ENCODE measurements around the gene SETD9.

The SETD9 gene, protein sequence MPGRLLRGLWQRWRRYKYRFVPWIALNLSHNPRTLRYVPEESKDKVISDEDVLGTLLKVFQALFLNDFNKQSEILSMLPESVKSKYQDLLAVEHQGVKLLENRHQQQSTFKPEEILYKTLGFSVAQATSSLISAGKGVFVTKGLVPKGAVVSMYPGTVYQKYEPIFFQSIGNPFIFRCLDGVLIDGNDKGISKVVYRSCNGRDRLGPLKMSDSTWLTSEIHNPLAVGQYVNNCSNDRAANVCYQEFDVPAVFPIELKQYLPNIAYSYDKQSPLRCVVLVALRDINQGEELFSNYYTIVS

DNA sequence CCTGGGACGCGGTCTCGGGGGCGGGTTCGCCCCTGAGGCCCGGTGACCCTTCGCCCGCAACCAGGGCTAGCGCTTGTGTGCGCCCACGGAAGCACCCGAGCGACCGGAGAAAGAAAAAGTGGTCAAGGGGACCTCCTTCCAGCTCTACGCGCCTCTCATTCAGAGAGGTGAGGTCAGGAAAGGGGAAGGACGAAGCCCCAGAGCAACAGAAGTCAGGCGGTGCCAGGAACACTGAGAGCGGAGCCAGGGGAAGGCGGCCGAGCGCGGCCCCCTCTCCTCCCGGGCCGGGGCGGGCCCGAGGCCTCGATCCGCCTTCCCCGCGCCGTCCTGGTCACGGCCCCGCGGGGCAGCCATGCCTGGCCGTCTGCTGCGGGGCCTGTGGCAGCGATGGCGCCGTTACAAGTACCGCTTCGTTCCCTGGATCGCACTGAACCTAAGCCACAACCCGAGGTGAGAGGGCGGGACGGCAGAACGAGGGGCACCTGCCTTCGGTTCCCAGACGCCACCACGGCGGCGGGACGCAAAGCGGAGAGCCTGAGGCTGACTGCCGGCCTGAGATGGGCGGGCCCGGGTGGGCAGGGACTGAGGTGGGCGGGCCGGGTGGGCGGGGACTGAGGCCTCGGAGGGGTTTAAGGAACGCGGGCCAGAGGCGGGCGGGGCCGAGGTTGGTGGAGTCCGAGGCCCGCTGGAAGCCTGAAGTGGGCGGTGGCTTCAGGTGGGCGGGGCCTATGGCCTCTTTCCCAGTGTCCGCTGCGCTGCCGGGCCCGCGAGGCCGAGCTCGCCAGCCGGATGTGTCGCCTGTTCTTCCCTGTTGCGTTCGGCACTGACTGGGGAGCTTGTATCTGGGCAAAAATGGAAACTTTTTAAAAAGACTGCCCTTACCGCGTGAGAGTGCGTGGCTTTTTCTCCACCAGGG, at the start of gene SETD9:
SETD9 (plus strand) TSS at position 303 of the 916 bp plus-strand sequence; CDS start at position 353, 50 bp downstream.
- peak; percentile 97 for DNase-seq

DNA sequence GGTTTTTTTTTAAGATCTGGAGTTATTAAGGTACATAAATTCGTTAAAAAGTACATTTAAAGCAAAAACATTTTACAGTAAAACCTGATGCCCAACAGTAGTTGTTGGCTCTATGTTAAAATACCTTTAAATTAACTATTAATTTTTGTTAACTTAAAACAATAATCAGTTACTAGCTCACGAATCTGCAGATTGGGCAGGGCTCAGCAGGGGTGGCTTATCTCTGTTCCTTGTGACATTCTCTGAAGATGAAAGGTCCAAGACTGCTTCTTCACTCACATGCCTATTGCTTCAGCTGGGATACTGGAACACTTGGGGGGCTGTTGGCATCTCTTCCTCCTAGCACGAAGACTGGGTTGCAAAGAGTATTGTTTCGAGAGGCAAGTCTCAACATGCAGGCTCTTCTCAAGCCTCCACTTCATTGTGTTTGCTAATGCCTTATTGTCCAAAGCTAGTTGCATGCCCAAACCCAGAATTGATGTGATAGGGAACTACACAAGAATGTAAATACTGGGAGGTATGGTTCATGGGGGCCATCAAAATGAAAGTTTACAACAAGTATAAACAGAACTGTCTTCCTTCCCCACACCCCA, 47.4 kb upstream of the SETD9 start:
- no peak for DNase-seq

DNA sequence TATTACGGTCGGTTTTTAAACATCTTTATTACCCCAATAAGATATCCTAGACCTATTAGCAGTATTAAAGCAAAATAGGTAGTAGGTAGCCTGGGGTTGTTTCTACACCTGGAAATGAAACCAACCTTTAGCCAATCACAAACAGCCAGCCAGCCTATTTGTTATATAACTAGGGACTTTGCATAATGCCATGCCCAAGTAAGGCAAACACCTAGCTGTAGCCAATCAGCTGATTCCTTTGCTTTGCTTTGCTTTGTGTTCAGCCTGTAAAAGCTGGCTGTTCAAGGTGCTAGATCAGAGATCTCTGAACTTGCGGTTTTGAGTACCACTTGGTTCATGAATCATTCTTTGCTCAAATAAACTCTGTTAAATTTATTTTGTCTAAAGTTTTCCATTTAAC, 46.5 kb upstream of the SETD9 start:
- no peak for DNase-seq

DNA sequence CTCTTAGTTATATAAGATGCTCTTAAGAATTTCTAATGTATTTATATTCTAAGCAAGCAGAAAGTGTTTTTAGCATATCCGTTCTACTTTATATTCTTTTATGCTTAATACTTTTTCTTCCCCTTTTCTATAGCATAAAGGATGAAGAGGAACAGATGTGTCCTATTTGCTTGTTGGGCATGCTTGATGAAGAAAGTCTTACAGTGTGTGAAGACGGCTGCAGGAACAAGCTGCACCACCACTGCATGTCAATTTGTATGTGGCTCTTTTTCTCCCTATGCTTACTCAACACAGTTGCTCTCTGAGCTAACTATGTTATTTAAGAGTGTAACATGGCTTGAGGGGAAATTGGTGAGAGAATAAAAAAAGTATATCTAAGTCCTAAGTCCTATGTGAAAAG, 37.6 kb upstream of the SETD9 start:
- no peak for DNase-seq

DNA sequence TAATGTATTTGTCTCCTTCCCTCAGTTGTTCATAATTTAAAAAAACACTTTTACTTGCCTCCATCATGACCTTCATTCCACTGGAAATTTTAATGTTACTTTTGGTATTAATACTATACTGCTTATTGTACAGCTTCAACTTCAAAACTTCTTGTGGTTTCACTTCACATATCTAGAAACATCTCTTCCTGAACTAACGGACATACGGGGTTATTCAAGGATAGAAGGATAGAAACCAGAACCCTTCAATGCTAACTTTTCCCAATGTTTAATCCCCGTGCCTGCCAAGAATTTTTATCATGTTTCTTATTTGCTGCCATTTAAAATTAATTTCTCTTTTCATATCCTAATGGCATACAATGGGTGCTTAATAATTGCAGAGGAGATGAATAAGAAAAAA, 36.3 kb upstream of the SETD9 start:
- no peak for DNase-seq

DNA sequence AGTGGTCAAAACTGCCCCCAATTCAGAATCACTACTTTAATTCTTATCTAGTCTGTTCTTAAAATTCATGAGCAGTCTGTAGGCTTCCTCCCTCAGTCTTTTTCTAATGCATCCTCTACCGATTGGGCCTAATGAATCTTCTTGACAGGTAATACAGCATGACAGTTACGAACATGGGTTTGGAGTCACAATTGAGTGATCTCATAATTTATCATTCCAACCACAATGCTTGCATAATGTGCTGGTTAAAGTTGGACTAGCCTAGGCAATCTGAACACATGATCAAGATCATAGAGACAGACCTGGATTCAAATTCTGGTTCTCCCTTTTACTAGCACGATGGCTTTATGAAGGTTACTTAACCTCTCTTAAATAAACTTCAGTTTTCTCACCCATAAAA, 33.1 kb upstream of the SETD9 start:
- DNase-seq = peak; percentile 10

DNA sequence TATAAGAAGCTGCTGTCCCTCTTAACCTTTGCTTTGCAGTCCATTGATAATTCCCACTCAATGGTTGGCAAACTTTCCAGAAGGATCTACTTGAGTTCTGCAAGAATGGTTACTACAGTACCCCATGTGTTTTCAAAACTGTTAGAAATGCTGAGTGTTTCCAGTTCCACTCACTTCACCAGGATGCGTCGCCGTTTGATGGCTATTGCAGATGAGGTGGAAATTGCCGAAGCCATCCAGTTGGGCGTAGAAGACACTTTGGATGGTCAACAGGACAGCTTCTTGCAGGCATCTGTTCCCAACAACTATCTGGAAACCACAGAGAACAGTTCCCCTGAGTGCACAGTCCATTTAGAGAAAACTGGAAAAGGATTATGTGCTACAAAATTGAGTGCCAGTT, 27.8 kb upstream of the SETD9 start:
- no peak for DNase-seq

DNA sequence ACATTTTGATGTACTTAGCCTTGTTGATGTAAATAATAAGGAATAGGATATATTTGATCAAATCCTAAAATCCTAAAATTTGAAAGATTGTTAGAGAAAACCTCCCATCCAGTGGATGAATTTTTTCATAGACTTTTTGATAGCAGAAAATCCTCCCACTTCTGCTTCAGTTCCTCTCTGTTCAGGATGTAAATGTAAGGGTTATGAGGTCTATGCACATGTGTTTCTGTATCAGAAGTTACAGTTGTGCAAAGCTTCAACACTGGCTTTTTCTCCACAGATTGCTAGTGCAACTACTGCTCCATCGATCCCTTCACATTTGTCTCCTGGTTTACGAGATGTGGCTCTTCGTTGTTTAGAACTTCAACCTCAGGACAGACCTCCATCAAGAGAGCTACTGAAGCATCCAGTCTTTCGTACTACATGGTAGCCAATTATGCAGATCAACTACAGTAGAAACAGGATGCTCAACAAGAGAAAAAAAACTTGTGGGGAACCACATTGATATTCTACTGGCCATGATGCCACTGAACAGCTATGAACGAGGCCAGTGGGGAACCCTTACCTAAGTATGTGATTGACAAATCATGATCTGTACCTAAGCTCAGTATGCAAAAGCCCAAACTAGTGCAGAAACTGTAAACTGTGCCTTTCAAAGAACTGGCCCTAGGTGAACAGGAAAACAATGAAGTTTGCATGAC, 16.0 kb upstream of the SETD9 start:
- no peak for DNase-seq

DNA sequence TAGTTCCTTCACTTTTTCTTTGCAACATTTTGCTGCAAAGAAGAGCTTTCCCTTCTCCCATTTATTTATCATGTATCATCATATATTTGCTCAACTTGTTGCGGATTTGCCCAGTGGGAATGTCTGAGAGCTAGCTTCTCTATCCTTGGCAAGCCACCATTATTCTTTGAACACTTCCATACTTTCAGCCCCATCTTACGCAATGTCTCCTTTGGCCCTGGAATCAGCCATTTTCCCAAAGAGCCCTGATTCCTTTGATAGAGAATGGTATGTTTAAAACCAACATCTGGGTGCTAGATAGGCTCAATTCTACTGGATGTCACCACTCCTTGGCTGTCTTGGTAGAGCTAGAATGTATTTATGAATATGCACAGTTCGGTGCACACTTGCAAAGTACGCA, 12.6 kb upstream of the SETD9 start:
- no peak for DNase-seq

DNA sequence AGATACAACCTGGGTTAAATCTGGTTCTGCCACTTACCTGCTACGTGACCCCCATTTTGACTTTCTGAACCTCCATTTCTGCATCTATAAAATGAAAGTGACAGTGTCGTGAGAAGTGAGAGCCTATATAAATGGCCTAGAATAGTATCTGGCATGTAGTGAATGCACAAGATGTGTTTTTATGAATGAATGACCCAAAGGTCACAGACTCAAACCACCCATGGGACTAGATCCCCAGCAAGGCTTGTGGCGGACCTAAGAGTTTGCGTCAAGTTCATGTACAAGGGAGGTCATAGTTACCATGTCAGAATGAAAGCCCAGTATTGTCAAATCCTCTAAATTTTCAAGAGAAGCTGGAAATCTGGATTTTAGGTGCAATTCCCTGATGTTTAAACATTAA, 11.2 kb upstream of the SETD9 start:
- DNase-seq = no peak

DNA sequence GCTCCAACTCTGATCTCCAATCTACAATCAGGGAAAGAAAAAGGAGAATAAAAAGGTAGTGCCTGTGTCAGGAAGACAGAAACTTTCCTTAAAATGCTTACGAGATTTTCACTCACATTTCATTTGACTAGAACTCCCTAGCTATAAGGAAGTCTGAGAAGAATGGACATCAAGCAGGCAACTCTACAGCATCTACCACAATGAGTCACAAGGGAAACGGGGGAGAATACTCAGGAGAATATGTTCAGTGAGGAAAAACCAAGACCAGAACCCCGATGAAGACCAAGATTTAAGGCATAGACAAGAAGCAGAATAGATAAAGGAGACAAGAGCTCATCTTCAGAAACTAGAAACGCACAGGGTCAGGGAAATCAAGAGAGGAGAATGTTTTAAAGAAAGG, 9.0 kb upstream of the SETD9 start:
- peak; percentile 49 for DNase-seq

DNA sequence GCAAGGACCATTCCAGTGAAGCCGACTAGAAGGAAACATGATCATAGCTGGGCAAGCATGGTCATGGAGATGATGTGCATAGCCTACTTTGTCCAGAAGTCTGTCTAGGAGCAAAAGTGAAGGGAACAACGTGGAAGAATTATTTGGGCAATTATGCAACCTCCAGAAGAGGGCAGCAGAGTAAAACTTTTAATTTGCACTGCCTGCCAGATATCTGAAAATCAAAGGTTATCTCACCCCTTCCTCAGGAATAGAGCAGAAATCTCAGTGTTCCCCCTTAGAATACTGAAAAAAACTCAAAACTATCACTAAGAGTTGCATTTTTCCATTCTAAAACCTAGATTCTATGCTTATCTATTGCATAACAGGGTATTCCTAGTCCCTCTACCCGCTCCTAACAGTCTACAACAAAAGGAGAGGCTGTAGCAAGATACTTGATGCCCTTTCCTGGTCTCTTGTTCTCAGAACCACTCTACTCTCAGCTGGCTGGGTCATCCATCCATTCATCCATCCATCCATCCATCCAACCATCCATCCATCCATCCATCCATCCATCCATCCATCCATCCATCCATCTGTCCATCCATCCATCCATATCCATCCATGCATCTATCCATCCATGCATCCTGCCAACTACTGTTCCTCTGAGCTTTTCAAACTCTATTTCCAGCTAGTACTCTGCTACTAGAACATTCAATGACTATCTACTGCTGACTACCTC, 8.4 kb upstream of the SETD9 start:
- DNase-seq = peak; percentile 32

DNA sequence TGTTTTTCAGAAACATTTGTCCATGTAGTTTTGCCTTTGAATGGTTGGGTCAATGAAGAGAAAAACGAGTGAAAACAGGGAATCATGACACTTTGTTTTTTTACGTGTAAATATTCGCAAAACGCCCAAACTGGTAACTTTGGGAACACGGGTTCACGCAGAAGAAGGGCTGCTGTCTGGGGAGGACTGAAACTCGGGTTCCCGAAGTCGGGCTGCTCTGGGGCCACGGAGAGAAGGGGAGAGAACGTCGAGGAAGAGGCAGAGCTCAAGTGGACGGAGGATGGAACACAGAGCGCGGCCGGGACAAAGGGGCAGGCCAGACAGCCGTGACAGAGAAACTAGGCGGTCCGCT, 478 bp upstream of the SETD9 start:
- DNase-seq = no peak

DNA sequence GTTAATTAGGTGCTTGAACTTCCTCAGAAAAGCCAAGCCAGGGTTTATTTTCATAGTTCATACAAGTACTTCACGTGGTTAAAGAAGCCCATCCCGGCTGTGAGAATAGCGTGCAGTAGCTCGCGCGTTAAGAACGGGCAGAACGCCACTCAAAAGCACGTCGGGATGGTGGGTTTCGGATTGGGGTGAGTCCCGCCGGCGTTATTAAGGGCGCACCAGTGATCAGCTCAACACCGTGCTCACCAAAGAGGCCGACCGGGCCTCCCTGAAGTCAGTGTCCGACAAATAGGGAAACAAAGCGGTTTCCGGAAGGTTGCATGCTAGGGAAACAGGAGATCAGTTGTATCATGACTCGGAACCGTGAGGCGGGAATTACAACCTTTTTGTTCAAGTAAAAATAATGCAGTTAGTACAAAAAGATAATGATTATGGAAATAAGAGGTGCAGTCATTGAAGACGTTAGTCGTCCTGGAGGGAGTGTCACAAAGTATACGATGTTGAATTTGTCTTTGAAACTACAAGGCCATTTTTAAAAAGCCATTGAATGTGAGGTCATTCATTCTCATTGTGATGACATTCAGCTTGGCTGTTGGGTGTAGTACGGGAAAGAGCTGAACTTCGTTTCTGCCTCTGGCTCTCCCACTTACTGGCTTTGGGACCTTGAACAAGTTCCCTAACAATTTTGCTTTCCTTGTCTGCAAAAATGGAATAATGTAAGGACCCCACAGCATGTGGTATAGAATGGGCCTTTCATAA, 992 bp downstream of the SETD9 start:
- DNase-seq = no peak

DNA sequence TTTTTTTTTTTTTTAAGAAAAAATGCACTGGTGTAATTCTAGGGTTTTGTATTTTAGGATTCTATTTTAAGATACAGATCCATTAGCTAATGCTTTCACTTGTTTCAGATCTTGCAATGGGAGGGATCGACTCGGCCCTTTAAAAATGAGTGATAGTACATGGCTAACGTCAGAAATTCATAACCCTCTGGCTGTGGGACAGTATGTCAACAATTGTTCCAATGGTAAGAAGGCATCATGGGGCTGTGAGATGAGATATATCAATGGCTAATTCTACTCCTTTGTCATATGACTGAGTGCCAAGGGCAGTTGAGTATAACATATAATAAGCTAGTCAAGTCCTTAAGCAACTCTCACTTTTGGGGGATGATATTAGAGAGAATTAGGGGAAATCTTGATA, 4.4 kb downstream of the SETD9 start:
- DNase-seq = no peak

DNA sequence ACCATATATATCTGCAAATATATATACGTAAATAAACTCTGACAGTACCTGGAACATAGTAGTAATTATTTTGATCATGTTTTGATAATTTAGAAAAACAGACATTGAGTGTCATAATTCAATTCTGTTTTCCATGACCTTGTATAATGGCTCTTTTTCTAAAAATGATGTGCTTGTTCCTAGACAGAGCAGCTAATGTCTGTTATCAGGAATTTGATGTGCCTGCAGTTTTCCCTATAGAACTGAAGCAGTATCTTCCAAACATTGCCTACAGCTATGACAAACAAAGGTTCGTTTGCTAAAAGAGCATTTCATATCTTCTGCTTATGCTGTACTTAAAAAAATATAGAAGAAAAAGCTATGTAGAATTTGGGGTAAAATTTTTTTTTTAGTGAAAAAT, 5.3 kb downstream of the SETD9 start:
- no peak for DNase-seq

DNA sequence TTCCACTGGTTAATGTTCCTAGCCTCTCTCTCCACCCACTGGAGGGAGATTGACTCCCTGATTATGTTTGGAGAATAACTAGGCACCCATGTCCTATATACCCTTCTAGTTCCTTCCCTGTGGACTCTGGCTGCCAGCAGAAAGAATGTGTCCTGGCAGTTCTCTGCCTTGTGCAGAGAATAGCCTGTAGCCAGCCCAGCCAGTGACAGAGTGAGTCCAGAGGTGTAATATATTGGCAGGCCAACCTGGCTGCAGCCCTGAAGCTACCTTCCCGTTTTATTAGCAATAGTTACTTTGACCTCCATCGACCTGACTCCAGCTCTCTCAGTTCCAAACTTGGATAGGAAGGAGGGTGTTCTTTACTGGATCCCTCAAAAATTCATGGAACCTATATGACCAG, 8.1 kb downstream of the SETD9 start:
- no peak for DNase-seq

DNA sequence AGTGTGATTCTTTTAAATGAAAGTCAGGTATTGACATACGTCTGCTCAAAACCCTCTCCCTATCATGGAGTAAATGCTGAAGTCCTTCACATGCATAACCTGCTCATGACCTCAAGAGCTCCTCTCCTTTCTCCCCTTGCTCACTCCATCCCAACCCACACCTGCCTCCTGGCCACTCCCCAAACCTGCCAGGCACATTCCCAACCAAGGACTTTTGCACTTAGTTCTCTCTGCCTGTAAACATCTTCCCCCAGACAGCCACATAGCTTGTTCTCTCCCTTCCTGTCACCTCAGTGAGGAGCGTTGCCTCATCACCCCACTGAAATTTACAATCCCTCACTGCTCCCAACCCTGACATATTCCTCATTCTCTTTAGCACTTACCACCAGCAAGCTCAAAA, 8.7 kb downstream of the SETD9 start:
- no peak for DNase-seq

DNA sequence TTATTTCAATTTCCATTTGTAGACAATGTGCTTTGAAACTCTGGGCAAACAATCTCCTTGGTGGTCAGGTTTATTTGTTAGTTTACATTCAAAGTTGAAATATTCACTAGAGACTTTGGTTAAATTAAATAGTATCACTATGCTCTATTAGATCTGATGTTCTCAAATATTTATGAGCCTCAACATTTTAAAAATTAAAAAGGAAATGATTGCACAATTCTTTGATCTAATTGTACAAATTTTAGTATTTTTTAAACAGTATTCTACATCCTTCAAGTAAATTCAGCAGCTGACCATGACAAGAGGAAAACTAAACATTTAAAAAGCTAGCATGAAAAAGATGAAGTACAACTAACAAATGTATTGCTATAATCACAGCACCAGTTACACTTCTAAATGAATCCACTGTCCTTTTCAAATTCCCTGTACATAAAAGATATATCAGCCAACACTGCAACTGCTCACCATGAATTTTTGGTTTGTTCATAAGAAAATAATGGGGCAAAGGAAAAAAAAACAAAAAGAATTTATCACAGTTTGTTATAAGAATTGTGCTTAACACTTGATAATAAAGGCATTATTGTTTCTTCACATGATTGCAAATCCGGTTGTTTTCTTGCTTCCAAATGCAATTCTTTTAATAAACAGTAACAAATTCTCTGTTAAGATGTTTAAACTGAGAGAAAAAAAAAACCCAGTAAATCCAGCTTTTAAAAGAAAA, 10.7 kb downstream of the SETD9 start:
- no peak for DNase-seq

DNA sequence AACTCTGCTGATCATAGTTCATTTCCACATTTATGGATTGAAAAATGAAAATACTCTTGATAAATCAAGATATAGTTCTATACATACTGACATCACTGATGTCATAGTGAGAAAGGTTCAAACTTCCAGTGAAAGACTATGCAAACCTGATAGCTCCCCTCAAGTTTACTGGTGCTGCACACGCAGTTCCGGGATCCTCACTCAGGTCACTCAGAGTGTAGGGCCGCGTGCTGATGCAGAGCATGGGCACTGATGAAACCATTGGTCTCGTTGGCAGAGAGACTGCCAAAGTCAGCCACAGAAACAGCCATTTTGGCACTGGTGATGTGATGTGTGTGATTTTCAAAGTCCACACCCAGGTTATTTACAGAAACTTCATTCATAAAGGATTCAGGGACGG, 13.5 kb downstream of the SETD9 start:
- DNase-seq = no peak

DNA sequence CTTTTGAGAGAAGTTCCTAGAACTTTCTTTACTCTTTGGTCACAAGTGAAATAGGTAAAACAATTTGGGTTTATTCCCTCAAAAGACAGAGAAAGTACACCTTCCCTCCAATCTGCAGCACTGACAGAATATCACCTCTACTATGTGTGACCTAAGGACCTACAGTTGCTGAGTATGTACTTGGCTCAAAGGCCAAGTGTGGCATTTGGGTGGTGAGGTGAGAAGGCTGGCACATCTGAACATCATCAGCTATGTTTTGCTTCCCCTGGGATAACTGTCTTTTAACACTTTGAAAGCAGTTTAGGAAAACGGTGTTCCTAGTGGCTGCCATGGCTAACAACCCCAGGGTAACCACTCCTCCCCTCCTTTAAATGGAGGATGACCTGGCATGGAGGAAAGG, 24.9 kb downstream of the SETD9 start:
- DNase-seq = no peak

Measured in fibroblast of skin of right quadriceps (primary cell).